SK-N-SH (cell line): Measurements from ENCODE around the gene CNTFR.

ENCODE experiments used
- JUND ChIP-seq: IDR thresholded peaks from 2 replicates; pipeline ENCODE4 v1.4.0; 2012
- POLR2AphosphoS5 ChIP-seq: IDR thresholded peaks from 2 replicates; pipeline ENCODE4 v1.6.1; 2012; ENCODE audit warnings: low read depth, low read length
- RCOR1 ChIP-seq: fragments of 150-350 bp; IDR thresholded peaks from 2 replicates; pipeline ENCODE4 v1.6.1; 2017; ENCODE audit warnings: antibody characterized with exemption, low read length
- SIN3A ChIP-seq: IDR thresholded peaks from 2 replicates; pipeline ENCODE4 v1.6.1; 2012; ENCODE audit warnings: low read depth, mild to moderate bottlenecking, low read length, moderate library complexity, borderline replicate concordance
- TCF12 ChIP-seq: IDR thresholded peaks from 2 replicates; pipeline ENCODE4 v1.4.0; 2012
- TF ChIP-seq, protein P1 (sequence below): fragments of 200-600 bp; sonication (generic); IDR thresholded peaks from 2 replicates; pipeline ENCODE4 v1.6.1; 2017; ENCODE audit warnings: antibody characterized with exemption, mild to moderate bottlenecking, moderate library complexity
- TF ChIP-seq, protein P2 (sequence below): IDR thresholded peaks from 2 replicates; pipeline ENCODE4 v1.6.1; 2012; ENCODE audit warnings: mild to moderate bottlenecking, low read depth, low read length, moderate library complexity

- no peak for TF ChIP-seq TCF12
- TF ChIP-seq, protein P1, sequence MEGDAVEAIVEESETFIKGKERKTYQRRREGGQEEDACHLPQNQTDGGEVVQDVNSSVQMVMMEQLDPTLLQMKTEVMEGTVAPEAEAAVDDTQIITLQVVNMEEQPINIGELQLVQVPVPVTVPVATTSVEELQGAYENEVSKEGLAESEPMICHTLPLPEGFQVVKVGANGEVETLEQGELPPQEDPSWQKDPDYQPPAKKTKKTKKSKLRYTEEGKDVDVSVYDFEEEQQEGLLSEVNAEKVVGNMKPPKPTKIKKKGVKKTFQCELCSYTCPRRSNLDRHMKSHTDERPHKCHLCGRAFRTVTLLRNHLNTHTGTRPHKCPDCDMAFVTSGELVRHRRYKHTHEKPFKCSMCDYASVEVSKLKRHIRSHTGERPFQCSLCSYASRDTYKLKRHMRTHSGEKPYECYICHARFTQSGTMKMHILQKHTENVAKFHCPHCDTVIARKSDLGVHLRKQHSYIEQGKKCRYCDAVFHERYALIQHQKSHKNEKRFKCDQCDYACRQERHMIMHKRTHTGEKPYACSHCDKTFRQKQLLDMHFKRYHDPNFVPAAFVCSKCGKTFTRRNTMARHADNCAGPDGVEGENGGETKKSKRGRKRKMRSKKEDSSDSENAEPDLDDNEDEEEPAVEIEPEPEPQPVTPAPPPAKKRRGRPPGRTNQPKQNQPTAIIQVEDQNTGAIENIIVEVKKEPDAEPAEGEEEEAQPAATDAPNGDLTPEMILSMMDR: no peak
- no peak for TF ChIP-seq JUND
- TF ChIP-seq, protein P2, sequence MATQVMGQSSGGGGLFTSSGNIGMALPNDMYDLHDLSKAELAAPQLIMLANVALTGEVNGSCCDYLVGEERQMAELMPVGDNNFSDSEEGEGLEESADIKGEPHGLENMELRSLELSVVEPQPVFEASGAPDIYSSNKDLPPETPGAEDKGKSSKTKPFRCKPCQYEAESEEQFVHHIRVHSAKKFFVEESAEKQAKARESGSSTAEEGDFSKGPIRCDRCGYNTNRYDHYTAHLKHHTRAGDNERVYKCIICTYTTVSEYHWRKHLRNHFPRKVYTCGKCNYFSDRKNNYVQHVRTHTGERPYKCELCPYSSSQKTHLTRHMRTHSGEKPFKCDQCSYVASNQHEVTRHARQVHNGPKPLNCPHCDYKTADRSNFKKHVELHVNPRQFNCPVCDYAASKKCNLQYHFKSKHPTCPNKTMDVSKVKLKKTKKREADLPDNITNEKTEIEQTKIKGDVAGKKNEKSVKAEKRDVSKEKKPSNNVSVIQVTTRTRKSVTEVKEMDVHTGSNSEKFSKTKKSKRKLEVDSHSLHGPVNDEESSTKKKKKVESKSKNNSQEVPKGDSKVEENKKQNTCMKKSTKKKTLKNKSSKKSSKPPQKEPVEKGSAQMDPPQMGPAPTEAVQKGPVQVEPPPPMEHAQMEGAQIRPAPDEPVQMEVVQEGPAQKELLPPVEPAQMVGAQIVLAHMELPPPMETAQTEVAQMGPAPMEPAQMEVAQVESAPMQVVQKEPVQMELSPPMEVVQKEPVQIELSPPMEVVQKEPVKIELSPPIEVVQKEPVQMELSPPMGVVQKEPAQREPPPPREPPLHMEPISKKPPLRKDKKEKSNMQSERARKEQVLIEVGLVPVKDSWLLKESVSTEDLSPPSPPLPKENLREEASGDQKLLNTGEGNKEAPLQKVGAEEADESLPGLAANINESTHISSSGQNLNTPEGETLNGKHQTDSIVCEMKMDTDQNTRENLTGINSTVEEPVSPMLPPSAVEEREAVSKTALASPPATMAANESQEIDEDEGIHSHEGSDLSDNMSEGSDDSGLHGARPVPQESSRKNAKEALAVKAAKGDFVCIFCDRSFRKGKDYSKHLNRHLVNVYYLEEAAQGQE: no peak
- TF ChIP-seq RCOR1: no peak
- TF ChIP-seq POLR2AphosphoS5: no peak
- TF ChIP-seq SIN3A: no peak
Measured at GRCh38 chr9:34568774-34569173, 20.8 kb downstream of the CNTFR start.
